ENCODE data around the gene ANKEF1.
A peak's percentile ranks its signal among the peaks of the same experiment; 100 is the strongest.
"Not testable (repeated sequence)": the region's sequence is repeated elsewhere in the genome, so short reads cannot be mapped to it uniquely, and the experiment has no call there.

ANKEF1 gene

GRCh38 chr20:10034717-10035571, at the start of gene ANKEF1:
TSS of gene ANKEF1 (plus strand) at chr20:10034987. CDS start at chr20:10038302, 3,315 bp downstream.
- DNase-seq = peak in 1 of 2 donors; percentile 21

DNA sequence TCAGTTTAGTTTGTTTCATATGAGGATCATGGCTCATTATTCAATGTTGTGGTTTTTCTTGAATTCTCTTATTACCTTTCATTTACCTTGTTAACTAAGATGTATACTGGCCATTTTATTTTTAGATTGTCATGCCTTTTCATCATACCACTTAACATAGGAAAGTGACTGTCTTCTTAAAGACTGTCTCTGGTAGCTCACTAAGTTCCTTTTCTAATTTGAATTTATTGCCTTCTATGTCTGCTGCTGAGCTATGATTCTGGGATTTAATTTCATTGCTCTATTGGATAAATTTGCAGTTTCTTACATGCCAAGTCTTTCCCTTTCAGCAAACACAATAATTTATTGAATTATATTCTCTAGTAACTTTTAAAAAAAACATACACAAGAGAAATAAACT, 49.5 kb upstream of the ANKEF1 start:
- DNase-seq = no peak

DNA sequence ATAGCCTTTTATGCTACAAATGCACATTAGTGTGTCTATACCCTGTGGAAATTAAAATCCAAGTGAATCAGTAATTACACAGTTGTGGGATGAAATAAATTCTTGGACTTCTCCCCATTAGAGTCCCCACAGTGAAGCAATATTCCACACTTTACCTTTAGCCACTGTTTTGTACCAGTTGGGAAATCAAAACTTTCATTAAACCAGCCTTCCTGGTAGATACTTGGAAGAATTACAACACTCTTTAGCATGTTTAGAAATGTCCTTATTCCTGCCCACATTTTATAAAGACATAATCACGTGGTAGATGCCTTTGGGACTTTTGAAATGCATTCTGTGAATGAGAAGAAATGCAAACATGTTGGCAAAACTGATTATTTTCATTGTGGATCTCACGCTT, 49.0 kb upstream of the ANKEF1 start:
- DNase-seq = no peak

GRCh38 chr20:9989066-9989724, 45.6 kb upstream of the ANKEF1 start:
- no peak for DNase-seq

GRCh38 chr20:9993137-9993536, 41.6 kb upstream of the ANKEF1 start:
- no peak for DNase-seq

DNA sequence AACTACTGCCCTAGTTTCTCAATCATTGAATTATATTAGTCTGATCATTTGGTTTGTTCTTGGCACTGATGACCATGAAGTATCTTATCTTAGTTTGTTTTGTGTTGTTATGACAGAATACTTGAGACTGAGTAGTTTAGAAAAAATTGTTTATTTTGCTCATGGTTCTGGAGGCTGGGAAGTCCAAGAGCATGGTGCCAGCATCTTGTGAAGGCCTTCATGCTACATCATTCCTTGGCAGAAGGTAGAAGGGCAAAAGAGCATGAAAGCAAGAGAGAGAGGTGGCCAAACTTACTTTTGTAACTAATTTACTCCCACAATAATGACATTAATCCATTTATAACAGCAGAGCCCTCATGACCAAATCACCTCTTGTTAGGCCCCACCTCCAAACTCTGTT, 40.1 kb upstream of the ANKEF1 start:
- DNase-seq = no peak

GRCh38 chr20:9995510-9996272, 39.1 kb upstream of the ANKEF1 start:
- DNase-seq = no peak

DNA sequence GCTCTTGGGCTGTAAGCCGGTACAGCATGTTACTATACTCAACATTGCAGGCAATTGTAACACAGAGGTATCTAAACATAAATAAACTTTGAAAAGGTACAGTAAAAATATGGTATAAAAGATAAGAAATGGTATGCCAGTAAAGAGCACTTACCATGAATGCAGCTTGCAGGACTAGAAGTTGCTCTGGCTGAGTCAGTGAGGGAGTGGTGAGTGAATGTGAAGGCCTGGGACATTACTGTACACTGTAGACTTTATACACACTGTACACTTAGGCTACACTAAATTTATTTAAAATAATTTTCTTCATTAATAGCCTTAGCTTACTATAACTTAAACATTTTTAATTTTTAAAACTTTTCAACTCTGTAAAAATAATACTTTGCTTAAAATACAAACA, 37.8 kb upstream of the ANKEF1 start:
- DNase-seq = no peak

DNA sequence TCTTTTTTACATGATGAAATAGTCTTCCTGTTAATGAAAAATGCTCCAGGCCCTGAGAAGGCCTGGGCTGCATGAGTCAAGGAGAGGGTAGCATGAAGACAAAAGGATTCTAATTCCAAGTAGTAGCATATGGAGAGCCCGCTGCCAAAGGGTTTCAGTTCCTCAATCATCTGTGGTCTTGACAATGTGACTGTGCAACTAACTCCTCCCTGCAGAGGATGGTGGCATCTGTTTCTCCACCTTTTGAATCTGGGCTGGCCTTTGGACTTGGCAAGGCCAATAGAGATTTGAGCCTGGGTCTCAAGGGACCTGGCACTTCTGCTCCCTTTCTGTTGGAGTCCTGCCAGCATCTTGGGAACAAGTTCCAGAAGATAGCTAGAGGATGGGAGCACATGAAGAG, 35.1 kb upstream of the ANKEF1 start:
- DNase-seq = no peak

- no peak for DNase-seq
These were observed 31.9 kb upstream of the ANKEF1 start for GRCh38 chr20:10002866-10003265.

DNA sequence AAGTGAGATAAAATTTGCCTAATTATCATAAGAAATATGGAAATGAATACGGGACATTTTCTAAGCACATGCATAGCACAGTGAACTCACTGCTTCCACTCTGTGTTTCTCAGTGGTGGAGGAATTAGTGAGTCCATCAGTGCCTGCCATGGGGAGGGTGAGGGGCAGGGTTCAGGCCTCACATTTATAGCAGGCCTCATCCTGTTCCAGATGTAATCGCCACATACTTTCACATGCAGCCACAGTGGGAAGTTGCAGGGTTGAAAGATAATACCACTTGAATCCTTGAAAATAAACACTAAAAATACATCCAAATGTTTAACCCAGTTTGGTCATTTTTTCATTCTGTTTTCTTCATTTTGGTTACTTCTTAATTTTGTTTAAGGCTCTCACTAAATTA, 29.9 kb upstream of the ANKEF1 start:
- no peak for DNase-seq

- DNase-seq = no peak
These were observed 28.9 kb upstream of the ANKEF1 start for GRCh38 chr20:10005885-10006284.

DNA sequence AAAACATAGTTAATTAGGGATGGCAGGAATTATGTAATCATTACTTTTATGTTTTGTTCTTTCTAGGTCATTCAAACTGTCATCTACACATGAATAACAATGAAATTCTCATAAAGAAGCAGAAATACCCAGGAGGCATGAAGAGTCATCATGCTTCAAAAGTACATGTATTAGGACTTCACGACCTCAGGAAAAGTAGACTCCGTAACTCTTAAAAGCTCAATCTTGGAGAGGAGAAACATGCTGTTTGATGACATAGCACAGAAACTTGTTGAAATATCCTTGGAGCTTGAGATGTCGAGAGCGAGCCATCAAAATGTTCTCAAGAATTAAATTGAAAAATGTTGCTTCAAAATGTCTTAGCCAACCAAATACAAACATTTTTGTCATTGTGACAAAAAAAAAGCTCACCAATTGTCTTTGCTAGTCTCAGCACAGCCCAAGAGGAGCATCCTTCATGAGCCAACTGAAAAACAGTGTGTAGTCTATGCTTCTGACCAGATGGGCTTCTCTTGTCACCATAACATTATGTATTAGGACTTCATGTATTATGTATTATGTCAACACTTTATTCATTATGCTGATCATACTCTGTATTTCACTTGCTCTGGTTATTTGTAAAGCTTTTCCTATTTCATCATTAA, 28.2 kb upstream of the ANKEF1 start:
- DNase-seq = no peak

DNA sequence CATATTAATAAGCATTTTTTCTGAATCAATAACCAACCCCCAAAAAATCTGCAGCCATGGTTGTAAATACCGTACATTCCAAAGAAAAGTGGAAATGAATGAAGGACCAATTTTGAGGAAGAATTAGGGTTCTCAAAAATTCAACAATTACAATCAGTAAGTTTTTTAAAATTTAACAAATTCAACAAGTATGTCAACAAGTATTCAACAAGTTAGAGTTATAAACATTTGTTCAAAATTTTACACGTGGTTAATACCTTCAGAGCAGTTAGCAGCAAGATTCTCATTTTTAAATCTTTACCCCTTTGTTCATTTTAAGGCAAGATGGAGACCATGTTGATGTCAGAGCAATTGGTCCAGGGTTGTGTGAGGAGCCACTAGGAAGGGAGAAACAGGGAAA, 27.6 kb upstream of the ANKEF1 start:
- DNase-seq = no peak

- DNase-seq = no peak
These were observed 27.0 kb upstream of the ANKEF1 start for GRCh38 chr20:10007747-10008146.

DNA sequence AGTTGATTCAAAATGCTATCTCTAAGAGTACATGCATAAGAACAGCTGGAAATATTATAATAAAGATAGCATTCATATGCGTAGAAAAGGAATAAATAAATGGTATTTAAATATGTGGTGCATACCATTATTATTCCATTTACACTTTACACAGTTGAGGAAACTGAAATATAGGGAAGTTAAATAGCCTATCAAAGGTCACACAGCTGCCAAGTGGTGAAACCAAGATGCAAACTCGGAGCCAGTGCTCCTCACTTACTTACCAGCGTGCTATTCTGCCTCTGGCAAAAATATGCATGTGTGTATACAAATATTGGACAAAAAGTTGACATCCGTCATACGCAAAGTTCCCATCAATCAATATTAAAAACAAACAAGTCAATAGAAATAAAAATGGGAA, 22.3 kb upstream of the ANKEF1 start:
- DNase-seq = no peak

- no peak for DNase-seq
These were observed 20.4 kb upstream of the ANKEF1 start for GRCh38 chr20:10014431-10014830.

- no peak for DNase-seq
These were observed 13.8 kb upstream of the ANKEF1 start for GRCh38 chr20:10020937-10021336.

DNA sequence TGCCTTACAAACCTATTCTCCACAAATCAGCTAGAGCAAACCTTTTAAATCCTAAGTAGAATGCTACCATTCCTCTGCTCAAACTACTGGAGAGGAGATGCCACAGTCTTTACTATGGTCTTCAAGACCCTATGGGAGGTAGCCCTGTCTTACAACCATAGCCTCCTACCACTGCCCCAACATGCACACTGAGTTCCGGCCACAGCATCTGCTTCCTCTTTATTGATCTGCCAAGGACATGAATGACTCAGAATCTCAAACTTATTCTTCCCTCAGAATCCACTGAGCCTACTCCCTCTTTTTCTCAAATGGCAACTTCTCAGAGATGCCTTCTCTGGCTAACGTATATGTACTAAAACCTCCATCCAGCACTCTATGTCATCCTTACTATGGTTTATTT, 12.2 kb upstream of the ANKEF1 start:
- DNase-seq = no peak

- no peak for DNase-seq
These were observed 10.9 kb upstream of the ANKEF1 start for GRCh38 chr20:10023911-10024310.

DNA sequence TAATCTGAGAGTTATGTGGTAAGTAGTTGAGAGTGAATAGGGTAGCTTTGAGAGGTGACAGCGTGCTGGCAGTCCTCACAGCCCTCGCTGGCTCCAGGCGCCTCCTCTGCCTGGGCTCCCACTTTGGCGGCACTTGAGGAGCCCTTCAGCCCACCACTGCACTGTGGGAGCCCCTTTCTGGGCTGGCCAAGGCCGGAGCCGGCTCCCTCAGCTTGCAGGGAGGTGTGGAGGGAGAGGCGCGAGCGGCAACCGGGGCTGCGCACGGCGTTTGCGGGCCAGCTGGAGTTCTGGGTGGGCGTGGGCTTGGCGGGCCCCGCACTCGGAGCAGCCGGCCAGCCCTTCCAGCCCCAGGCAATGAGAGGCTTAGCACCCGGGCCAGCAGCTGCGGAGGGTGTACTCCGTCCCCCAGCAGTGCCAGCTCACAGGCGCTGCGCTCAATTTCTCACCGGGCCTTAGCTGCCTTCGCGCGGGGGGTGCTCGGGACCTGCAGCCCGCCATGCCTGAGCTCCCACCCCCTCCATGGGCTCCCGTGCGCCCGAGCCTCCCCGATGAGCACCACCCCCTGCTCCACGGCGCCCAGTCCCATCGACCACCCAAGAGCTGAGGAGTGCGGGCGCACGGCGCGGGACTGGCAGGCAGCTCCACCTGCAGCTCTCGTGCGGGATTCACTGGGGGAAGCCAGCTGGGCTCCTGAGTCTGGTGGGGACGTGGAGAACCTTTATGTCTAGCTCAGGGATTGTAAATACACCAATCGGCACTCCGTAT, 3.2 kb upstream of the ANKEF1 start:
- DNase-seq = not testable (repeated sequence)

GRCh38 chr20:10032269-10032668, 2.5 kb upstream of the ANKEF1 start:
- DNase-seq = not testable (repeated sequence)

All from bone marrow (tissue), 2 donors.